ENCODE results near the gene CPSF4. TPM values are rescaled to one million over a fixed set of nuclear protein-coding genes. Genes with fewer than 3 reads are reported as not detected.

Gene CPSF4
- polyA plus RNA-seq, 3 donors = 11.6 to 56.3 (median 12.3) TPM

GRCh38 chr7:99394188-99394502 lies 44.6 kb upstream of the CPSF4 start:
- Histone ChIP-seq H3K9ac (ENCODE audit: insufficient read depth, low read length, poor library complexity, severe bottlenecking) (no peak overlapping the region), H3K27me3 (ENCODE audit: control insufficient read depth in 2 of 2, insufficient read depth in 2 of 2, low read length in 2 of 2) (no peaks in the 10 kb centered on the region), H4K20me1 (ENCODE audit: insufficient read depth, low read length) (peaks cover 100% of the 10 kb centered on the region), H3K4me3 (replicated peaks in 1 of 3; ENCODE audit: low read depth in 2 of 3, low read length in 3 of 3) (no peak overlapping the region), H3K9me3 (replicated peaks in 1 of 2; ENCODE audit: control insufficient read depth in 1 of 2, insufficient read depth in 1 of 2, low read length in 2 of 2) (no peaks in the 10 kb centered on the region), H3K27ac (ENCODE audit: low read depth in 1 of 2, low read length in 2 of 2) (peak overlapping the region in 1 of 2 donors; percentile 65), H3K4me2 (replicated peaks; ENCODE audit: extremely low read depth, low read length, poor library complexity, severe bottlenecking) (no peak overlapping the region), H2AFZ (ENCODE audit: insufficient read depth, low read depth, low read length, poor library complexity, severe bottlenecking) (no peak overlapping the region), H3K36me3 (replicated peaks in 1 of 2; ENCODE audit: control insufficient read depth in 1 of 2, insufficient read depth in 2 of 2, low read length in 2 of 2) (peaks cover 81 to 88% of the 10 kb centered on the region in 2 donors), H3K79me2 (ENCODE audit: insufficient read depth, low read length) (peaks cover 66% of the 10 kb centered on the region), H3K4me1 (ENCODE audit: control insufficient read depth in 1 of 2, insufficient read depth in 2 of 2, low read length in 2 of 2) (peaks cover 12 to 31% of the 10 kb centered on the region in 2 donors)
- DNase-seq = no peak
- H3K27me3 Mint-ChIP-seq (ENCODE audit: low read depth in 3 of 3) = no peaks in the 10 kb centered on the region
- peaks cover 72 to 93% of the 10 kb centered on the region in 2 donors for H3K36me3 Mint-ChIP-seq
- TF ChIP-seq CTCF (IDR thresholded peaks at IDR 0.05) = no peak
- 87% methylated on average over 4 of the region's 4 CpGs for whole genome bisulfite sequencing (ENCODE audit: insufficient coverage)
- H3K9me3 Mint-ChIP-seq = peaks cover 0 to 2% (median 0%) of the 10 kb centered on the region in 7 donors
- intact Hi-C loops (cut with micrococcal nuclease) = no loop called here
- H3K27ac Mint-ChIP-seq = peak overlapping the region in 5 of 7 donors; percentile 25 to 89 (median 58)
- no peak overlapping the region for H3K4me3 Mint-ChIP-seq
- H3K4me1 Mint-ChIP-seq = peaks cover 34% of the 10 kb centered on the region

- peak overlapping the region in 2 of 7 donors; percentile 42 to 73 for H3K27ac Mint-ChIP-seq
- no peak overlapping the region for H3K4me3 Mint-ChIP-seq
- H3K27me3 Mint-ChIP-seq (ENCODE audit: low read depth in 3 of 3) = no peaks in the 10 kb centered on the region
- no peak for DNase-seq
- no peak overlapping the region for H3K4me3 ChIP-seq (replicated peaks in 1 of 3; ENCODE audit: low read depth in 2 of 3, low read length in 3 of 3)
- peaks cover 12 to 28% of the 10 kb centered on the region in 2 donors for H3K4me1 ChIP-seq (ENCODE audit: control insufficient read depth in 1 of 2, insufficient read depth in 2 of 2, low read length in 2 of 2)
- no peak overlapping the region for H2AFZ ChIP-seq (ENCODE audit: insufficient read depth, low read depth, low read length, poor library complexity, severe bottlenecking)
- peaks cover 100% of the 10 kb centered on the region for H4K20me1 ChIP-seq (ENCODE audit: insufficient read depth, low read length)
- TF ChIP-seq CTCF (IDR thresholded peaks at IDR 0.05) = no peak
- intact Hi-C loops (cut with micrococcal nuclease) = no loop called here
- H3K27ac ChIP-seq (ENCODE audit: low read depth in 1 of 2, low read length in 2 of 2) = peak overlapping the region in 1 of 2 donors; percentile 45
- H3K79me2 ChIP-seq (ENCODE audit: insufficient read depth, low read length) = peaks cover 50% of the 10 kb centered on the region
- peaks cover 67 to 84% of the 10 kb centered on the region in 2 donors for H3K36me3 Mint-ChIP-seq
- WGBS (ENCODE audit: insufficient coverage) = 92% methylated on average over 14 of the region's 14 CpGs
- H3K9ac ChIP-seq (ENCODE audit: insufficient read depth, low read length, poor library complexity, severe bottlenecking) = no peak overlapping the region
- no peak overlapping the region for H3K4me2 ChIP-seq (replicated peaks; ENCODE audit: extremely low read depth, low read length, poor library complexity, severe bottlenecking)
- H3K9me3 ChIP-seq (replicated peaks in 1 of 2; ENCODE audit: control insufficient read depth in 1 of 2, insufficient read depth in 1 of 2, low read length in 2 of 2) = no peaks in the 10 kb centered on the region
- peaks cover 0 to 2% (median 0%) of the 10 kb centered on the region in 7 donors for H3K9me3 Mint-ChIP-seq
- peaks cover 32% of the 10 kb centered on the region for H3K4me1 Mint-ChIP-seq
- peaks cover 76 to 86% of the 10 kb centered on the region in 2 donors for H3K36me3 ChIP-seq (replicated peaks in 1 of 2; ENCODE audit: control insufficient read depth in 1 of 2, insufficient read depth in 2 of 2, low read length in 2 of 2)
- no peaks in the 10 kb centered on the region for H3K27me3 ChIP-seq (ENCODE audit: control insufficient read depth in 2 of 2, insufficient read depth in 2 of 2, low read length in 2 of 2)
Observed at GRCh38 chr7:99395616-99396327, 43.0 kb upstream of the CPSF4 start.
